ENCODE data around the gene GPS1. TPM values are rescaled to one million over a fixed set of nuclear protein-coding genes. Genes with fewer than 3 reads are reported as not detected.

The GPS1 gene
- total RNA-seq, 3 donors from 2014 or later (not counting 1 experiment from before 2014, with no cell fraction given), result 78.9 to 87.6 (median 85.3) TPM

- no peaks in the 10 kb centered on the region for H3K36me3 ChIP-seq (ENCODE audit: control insufficient read depth, insufficient read depth, low read length)
- no peaks in the 10 kb centered on the region for H3K27me3 Mint-ChIP-seq (ENCODE audit: low read depth in 2 of 2)
- H3K4me1 Mint-ChIP-seq, result peaks cover 11 to 17% of the 10 kb centered on the region in 2 donors
- no peaks in the 10 kb centered on the region for H3K27me3 ChIP-seq (ENCODE audit: control insufficient read depth, insufficient read depth, low read length)
- H3K9me3 ChIP-seq (ENCODE audit: control insufficient read depth, insufficient read depth, low read length), result no peaks in the 10 kb centered on the region
- intact Hi-C loops (cut with micrococcal nuclease), result no loop called here
- DNase-seq, result no peak
- H3K27ac ChIP-seq (ENCODE audit: low read length), result no peak overlapping the region
- H3K4me3 Mint-ChIP-seq, result peak overlapping the region; percentile 9
- H3K36me3 Mint-ChIP-seq, result no peaks in the 10 kb centered on the region
- WGBS (ENCODE audit: insufficient coverage), result 92% methylated on average over 8 of the region's 10 CpGs
- TF ChIP-seq, protein P1, sequence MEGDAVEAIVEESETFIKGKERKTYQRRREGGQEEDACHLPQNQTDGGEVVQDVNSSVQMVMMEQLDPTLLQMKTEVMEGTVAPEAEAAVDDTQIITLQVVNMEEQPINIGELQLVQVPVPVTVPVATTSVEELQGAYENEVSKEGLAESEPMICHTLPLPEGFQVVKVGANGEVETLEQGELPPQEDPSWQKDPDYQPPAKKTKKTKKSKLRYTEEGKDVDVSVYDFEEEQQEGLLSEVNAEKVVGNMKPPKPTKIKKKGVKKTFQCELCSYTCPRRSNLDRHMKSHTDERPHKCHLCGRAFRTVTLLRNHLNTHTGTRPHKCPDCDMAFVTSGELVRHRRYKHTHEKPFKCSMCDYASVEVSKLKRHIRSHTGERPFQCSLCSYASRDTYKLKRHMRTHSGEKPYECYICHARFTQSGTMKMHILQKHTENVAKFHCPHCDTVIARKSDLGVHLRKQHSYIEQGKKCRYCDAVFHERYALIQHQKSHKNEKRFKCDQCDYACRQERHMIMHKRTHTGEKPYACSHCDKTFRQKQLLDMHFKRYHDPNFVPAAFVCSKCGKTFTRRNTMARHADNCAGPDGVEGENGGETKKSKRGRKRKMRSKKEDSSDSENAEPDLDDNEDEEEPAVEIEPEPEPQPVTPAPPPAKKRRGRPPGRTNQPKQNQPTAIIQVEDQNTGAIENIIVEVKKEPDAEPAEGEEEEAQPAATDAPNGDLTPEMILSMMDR (IDR thresholded peaks at IDR 0.05), result no peak
- H3K4me3 ChIP-seq (ENCODE audit: low read length), result no peak overlapping the region
- H3K27ac Mint-ChIP-seq, result no peak overlapping the region
- H3K9me3 Mint-ChIP-seq, result no peaks in the 10 kb centered on the region
- no peak for ATAC-seq
- peaks cover 36% of the 10 kb centered on the region for H3K4me1 ChIP-seq (ENCODE audit: control insufficient read depth, insufficient read depth, low read length)
Measured at GRCh38 chr17:82101301-82101715, 49.6 kb downstream of the GPS1 start.

DNA sequence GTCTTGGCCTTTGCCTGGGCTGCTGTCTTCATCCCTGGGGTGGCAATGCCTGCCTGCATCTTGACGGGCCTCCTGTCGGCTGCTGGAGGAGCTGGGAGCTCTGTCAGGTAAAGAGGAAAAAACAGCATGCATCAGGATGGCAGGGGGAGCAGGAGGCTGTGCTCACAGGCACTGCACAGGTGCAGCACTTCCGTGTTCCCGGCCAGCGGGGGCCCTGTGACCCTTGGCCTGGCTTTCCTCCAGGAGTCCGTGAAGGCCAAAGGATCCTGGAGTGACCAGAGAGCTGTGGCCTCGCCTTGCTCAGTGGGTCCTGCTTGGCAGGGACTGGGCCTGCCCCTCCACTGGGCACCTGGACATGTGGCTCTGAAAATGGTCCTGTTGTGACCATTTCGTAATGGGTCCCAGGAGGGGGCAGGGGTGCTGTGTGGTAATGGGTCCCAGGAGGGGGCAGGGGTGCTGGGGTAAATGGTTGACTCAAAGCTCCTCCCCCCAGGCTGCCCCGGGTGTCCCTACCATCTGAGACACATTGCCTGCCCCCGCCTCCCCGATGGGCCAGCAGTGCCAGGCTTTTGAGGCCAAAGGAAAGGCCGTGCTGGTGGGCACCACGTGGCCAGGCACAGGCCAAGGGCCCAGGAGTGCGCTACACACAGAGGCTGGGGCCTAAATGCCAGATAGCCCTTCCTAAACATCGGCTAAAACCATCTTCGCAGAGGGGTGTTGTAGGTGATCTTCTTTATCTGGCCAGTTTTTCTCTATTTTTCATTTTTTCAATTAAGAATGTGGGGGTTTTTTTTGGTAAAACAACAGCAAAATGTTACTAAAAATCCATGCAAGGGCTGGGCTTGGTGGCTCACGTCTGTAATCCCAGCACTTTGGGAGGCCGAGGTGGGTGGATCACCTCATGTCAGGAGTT is 50.3 kb downstream of the GPS1 start:
- Histone ChIP-seq H3K9me3 (ENCODE audit: control insufficient read depth, insufficient read depth, low read length) (no peaks in the 10 kb centered on the region), H3K27me3 (ENCODE audit: control insufficient read depth, insufficient read depth, low read length) (no peaks in the 10 kb centered on the region), H3K4me1 (ENCODE audit: control insufficient read depth, insufficient read depth, low read length) (peaks cover 36% of the 10 kb centered on the region), H3K27ac (ENCODE audit: low read length) (no peak overlapping the region), H3K36me3 (ENCODE audit: control insufficient read depth, insufficient read depth, low read length) (no peaks in the 10 kb centered on the region), H3K4me3 (ENCODE audit: low read length) (no peak overlapping the region)
- Mint-ChIP-seq H3K4me3 (peak overlapping the region; percentile 17), H3K9me3 (no peaks in the 10 kb centered on the region), H3K27ac (no peak overlapping the region), H3K36me3 (no peaks in the 10 kb centered on the region), H3K4me1 (peaks cover 15 to 17% of the 10 kb centered on the region in 2 donors), H3K27me3 (ENCODE audit: low read depth in 2 of 2) (no peaks in the 10 kb centered on the region)
- TF ChIP-seq, protein P1 (IDR thresholded peaks at IDR 0.05), result no peak
- intact Hi-C loops (cut with micrococcal nuclease), result no loop called here
- ATAC-seq, result no peak
- WGBS (ENCODE audit: insufficient coverage), result 85% methylated on average over 17 of the region's 18 CpGs
- DNase-seq, result no peak

DNA sequence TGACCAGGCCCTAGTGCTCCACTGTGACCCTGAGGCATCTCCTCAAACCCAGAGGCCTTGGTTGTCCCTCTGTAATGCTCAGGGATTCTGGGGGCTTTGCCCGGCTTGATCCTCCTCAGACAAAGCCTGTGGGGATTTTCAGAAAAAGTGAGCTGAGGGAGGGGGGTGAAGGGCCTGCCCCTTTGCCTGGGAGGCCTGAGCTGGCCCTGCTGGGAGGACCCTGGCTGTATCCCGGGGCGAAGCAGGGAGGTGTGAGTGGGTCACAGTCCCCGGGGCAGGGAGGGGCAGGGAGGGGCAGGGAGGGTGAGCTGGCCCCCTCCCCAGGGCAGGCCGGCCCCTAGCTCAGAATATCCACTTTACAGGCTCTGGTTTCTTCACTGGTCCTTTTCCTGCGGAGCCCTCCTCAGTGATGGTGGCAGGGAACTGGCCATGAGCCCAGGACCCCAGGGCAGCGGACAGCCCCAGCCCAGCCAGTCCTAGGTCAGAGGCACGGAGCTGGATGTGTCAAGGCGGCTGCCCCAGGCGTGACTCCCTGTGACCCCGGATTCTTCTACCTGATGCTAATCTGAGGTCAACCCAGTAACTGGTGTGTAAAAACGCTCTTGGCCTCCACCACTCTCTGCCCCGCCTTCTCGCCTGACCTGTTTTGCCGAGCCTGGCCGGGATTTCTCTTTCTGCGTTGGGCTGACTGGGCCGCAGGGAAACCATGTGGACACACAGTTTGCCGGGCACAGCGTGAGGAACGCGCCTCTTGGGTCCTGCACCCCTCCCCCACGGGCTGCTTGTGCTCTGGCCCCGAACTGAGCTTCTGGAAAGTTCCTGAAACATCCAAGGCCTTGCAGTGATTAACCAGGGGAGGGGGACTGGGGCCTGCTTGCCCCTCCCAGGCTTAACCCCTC is 52.1 kb downstream of the GPS1 start:
- intact Hi-C loops (cut with micrococcal nuclease), result no loop called here
- Mint-ChIP-seq H3K4me3 (no peak overlapping the region), H3K27ac (no peak overlapping the region), H3K36me3 (no peaks in the 10 kb centered on the region), H3K9me3 (no peaks in the 10 kb centered on the region), H3K27me3 (ENCODE audit: low read depth in 2 of 2) (no peaks in the 10 kb centered on the region), H3K4me1 (peaks cover 15 to 21% of the 10 kb centered on the region in 2 donors)
- Histone ChIP-seq H3K4me1 (ENCODE audit: control insufficient read depth, insufficient read depth, low read length) (peaks cover 38% of the 10 kb centered on the region), H3K27ac (ENCODE audit: low read length) (no peak overlapping the region), H3K27me3 (ENCODE audit: control insufficient read depth, insufficient read depth, low read length) (no peaks in the 10 kb centered on the region), H3K36me3 (ENCODE audit: control insufficient read depth, insufficient read depth, low read length) (no peaks in the 10 kb centered on the region), H3K9me3 (ENCODE audit: control insufficient read depth, insufficient read depth, low read length) (no peaks in the 10 kb centered on the region), H3K4me3 (ENCODE audit: low read length) (no peak overlapping the region)
- ATAC-seq (no peak), DNase-seq (no peak)
- 91% methylated on average over 24 of the region's 24 CpGs for WGBS (ENCODE audit: insufficient coverage)
- TF ChIP-seq, protein P1 (IDR thresholded peaks at IDR 0.05), result no peak
